Thoracic aorta (tissue), 2 donors: ENCODE results near the gene DEGS1. TPM values are rescaled to one million over a fixed set of nuclear protein-coding genes. Genes with fewer than 3 reads are reported as not detected.

ENCODE experiments used
- ATAC-seq: fragments of 150-250 bp; one replicate; pipeline ENCODE4 v1.8.0; 2017; ENCODE audit warnings: low read depth; ENCODE audit not compliant: insufficient number of reproducible peaks, low FRiP score
- DNase-seq: peaks from one replicate; pipeline ENCODE4 v3.0.0-alpha.2; 2020; ENCODE audit warnings: low spot score
- H3K27ac ChIP-seq, 2 donors: fragments of 200-600 bp; sonication (generic); 1 replicate in 1 of 2; 2 replicates in 1 of 2; pipeline ENCODE4 v1.5.1; 2016; ENCODE audit warnings: mild to moderate bottlenecking in 2 of 2, moderate library complexity in 2 of 2
- H3K27me3 ChIP-seq: fragments of 200-600 bp; sonication (generic); replicated peaks from 2 replicates; pipeline ENCODE4 v1.6.0; 2016; ENCODE audit warnings: mild to moderate bottlenecking; ENCODE audit not compliant: insufficient read depth
- H3K36me3 ChIP-seq: fragments of 200-600 bp; sonication (generic); one replicate; pipeline ENCODE4 v1.5.1; 2016
- H3K4me1 ChIP-seq, 2 donors: fragments of 200-600 bp; sonication (generic); 1 replicate in 1 of 2; 2 replicates in 1 of 2; pipeline versions ENCODE4 v1.5.1 to v1.6.0; 2016; ENCODE audit warnings: low read depth in 2 of 2, mild to moderate bottlenecking in 1 of 2; ENCODE audit not compliant: control insufficient read depth in 1 of 2
- H3K4me3 ChIP-seq: fragments of 200-600 bp; sonication (generic); 2 replicates; pipeline ENCODE4 v1.5.1; 2016; ENCODE audit warnings: mild to moderate bottlenecking
- H3K9me3 ChIP-seq: fragments of 200-600 bp; sonication (generic); 2 replicates; pipeline ENCODE4 v1.5.1; 2016
- total RNA-seq, 2 donors: library from RNA; depleted of rRNA; stranded (reverse); fragments of >200 nt; gene quantifications; one replicate each; pipeline versions ENCODE4 v1.1.0 to v1.2.3, GENCODE V29; 2016
- TF ChIP-seq, protein P1 (sequence below): fragments of 200-600 bp; sonication (generic); IDR thresholded peaks from one replicate; pipeline ENCODE4 v1.5.1; 2019; ENCODE audit warnings: antibody characterized with exemption

Gene DEGS1
- 100 to 1,000 TPM; 104 to 111 TPM for total RNA-seq

DNA sequence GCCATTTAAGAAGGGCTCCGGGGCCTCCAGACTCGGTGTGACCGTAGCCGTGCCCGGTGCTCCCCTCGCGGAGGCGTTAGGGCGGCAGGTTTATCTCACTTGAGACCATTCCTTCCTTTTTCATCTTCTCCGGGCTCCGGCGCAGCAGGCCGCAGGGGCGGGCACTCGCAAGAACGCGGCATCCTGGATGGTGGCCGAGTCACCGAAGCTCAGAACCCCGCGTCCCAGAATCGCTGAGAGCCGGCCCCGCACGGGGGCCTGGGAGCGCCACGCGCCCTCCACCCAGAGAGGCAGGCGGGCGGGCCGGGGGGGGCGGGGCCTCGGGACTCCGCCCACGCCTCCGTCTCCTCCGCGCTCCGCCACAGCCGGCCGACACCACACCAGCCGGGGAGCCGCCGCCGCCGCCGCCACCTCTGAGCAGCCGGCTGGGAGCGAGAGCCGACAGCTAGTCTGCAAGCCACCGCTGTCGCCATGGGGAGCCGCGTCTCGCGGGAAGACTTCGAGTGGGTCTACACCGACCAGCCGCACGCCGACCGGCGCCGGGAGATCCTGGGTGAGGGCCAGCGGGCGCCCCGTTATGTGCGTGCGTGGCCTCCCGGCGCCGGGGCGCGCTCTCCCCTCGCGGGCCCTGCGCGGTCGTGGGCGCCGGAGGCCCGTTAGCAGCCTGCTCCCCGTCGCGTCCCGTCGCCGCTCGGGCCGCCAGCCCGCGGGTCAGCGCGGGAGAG, at the start of gene DEGS1:
Gene DEGS1, plus strand, starts transcription at position 375 of the 725 bp plus-strand sequence. Its CDS starts 97 bp downstream, at position 472.
- Histone ChIP-seq H3K9me3 (no peaks in the 10 kb centered on the region), H3K27me3 (no peaks in the 10 kb centered on the region), H3K4me3 (peak within 1 kb of the TSS; percentile 99), H3K27ac (peak within 1 kb of the TSS; percentile 96 to 99), H3K36me3 (no peaks in the 10 kb centered on the region), H3K4me1 (peaks cover 25 to 35% of the 10 kb centered on the region in 2 donors)
- ATAC-seq (peak; percentile 92), DNase-seq (peak; percentile 28)
- TF ChIP-seq, protein P1, sequence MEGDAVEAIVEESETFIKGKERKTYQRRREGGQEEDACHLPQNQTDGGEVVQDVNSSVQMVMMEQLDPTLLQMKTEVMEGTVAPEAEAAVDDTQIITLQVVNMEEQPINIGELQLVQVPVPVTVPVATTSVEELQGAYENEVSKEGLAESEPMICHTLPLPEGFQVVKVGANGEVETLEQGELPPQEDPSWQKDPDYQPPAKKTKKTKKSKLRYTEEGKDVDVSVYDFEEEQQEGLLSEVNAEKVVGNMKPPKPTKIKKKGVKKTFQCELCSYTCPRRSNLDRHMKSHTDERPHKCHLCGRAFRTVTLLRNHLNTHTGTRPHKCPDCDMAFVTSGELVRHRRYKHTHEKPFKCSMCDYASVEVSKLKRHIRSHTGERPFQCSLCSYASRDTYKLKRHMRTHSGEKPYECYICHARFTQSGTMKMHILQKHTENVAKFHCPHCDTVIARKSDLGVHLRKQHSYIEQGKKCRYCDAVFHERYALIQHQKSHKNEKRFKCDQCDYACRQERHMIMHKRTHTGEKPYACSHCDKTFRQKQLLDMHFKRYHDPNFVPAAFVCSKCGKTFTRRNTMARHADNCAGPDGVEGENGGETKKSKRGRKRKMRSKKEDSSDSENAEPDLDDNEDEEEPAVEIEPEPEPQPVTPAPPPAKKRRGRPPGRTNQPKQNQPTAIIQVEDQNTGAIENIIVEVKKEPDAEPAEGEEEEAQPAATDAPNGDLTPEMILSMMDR: no peak

DNA sequence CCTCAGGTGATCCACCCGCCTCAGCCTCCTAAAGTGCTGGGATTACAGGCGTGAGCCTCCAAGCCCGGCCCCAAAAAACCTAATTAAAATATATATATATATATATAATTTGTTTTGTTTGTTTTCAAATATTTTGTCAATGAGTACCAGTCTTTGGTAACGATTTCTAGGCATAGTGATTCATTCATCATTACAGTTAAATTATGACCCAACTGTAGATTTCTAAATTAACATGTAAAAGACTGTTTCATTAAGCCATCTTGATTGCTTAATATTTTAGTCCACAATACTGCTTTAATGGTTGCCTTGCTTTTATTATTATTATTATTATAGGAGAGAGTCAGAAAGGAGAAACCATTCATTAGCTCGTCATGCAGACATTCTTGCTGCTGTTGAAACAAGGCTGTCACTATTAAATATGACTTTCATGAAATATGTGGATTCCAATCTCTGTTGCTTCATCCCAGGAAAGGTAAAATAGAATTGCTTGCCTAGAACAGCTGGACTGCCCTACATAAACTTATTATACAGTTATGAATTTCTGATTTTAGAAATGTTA, 49.2 kb upstream of the DEGS1 start:
- ATAC-seq: no peak
- DNase-seq: no peak
- H3K27ac ChIP-seq: no peak overlapping the region
- H3K9me3 ChIP-seq: no peaks in the 10 kb centered on the region
- no peaks in the 10 kb centered on the region for H3K4me1 ChIP-seq
- H3K27me3 ChIP-seq: no peaks in the 10 kb centered on the region
- peaks cover 25% of the 10 kb centered on the region for H3K36me3 ChIP-seq
- H3K4me3 ChIP-seq: no peak overlapping the region
- TF ChIP-seq, protein P1: no peak

DNA sequence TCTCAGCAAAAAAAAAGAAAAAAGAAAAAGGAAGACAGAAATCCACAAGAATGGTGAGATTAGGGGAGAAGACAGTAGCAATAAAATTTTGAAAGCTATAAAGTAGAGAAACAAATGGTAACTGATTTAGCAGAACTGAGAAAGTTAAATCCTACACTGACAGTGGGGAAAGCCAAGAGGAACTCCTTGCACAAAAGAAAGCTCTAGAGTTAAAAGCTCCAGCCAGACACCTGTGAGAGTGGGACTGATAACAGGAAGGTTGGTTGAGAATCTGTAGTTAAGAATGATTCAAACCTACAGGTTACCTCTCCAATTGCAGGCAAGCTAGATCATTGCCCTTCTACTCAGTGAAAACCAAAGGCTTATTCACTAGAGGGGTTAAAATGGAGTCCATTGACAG, 45.5 kb upstream of the DEGS1 start:
- Histone ChIP-seq H3K36me3 (peaks cover 6% of the 10 kb centered on the region), H3K27me3 (no peaks in the 10 kb centered on the region), H3K9me3 (no peaks in the 10 kb centered on the region), H3K27ac (no peak overlapping the region), H3K4me1 (no peaks in the 10 kb centered on the region), H3K4me3 (no peak overlapping the region)
- TF ChIP-seq, protein P1: no peak
- DNase-seq: no peak
- ATAC-seq: no peak

DNA sequence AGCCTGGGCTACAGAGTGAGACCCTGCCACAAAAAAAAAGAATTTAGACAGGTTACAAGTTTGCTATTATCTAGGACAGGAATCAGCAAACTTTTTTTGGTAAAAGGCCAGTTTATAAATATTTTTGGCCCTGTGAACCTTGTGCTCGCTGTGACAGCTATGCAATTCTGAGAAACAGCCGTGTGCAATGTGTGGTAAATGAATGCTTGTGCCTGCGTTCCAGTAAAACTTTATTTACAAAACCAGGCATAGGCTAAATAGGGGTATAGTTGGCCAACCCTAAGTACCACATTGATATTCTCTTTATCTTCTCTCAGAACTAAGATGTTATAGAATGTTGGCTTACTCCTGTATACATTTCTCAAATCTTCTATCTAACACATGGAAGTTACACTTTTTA, 44.8 kb upstream of the DEGS1 start:
- no peak overlapping the region for H3K27ac ChIP-seq
- H3K36me3 ChIP-seq: peaks cover 4% of the 10 kb centered on the region
- no peak overlapping the region for H3K4me3 ChIP-seq
- TF ChIP-seq, protein P1: no peak
- ATAC-seq: no peak
- H3K9me3 ChIP-seq: no peaks in the 10 kb centered on the region
- DNase-seq: no peak
- no peaks in the 10 kb centered on the region for H3K4me1 ChIP-seq
- no peaks in the 10 kb centered on the region for H3K27me3 ChIP-seq

DNA sequence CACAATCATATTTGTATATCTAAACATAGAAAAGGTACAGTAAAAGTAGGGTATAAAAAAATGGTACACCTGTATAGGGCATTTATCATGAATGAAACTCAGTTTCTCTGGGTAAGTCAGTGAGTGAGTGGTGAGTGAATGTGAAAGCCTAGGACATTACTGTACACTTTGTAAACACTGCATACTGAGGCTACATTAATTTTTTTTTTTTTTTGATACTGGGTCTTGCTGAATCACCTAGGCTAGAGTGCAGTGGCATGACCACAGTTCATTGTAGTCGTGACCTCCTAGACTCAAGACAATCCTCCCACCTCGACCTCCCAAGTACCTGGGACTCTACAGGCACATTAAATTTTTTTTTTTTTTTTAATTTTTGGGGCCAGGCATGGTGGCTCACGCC, 41.3 kb upstream of the DEGS1 start:
- DNase-seq: no peak
- Histone ChIP-seq H3K9me3 (no peaks in the 10 kb centered on the region), H3K4me1 (no peaks in the 10 kb centered on the region), H3K27me3 (no peaks in the 10 kb centered on the region), H3K36me3 (peaks cover 4% of the 10 kb centered on the region), H3K4me3 (no peak overlapping the region), H3K27ac (no peak overlapping the region)
- ATAC-seq: no peak
- TF ChIP-seq, protein P1: no peak
